NCI-H510A (cell line): ENCODE measurements around the gene AK2.
"Not testable (repeated sequence)": the region's sequence is repeated elsewhere in the genome, so short reads cannot be mapped to it uniquely, and the experiment has no call there.

Source experiments
- DNase-seq: peaks from one replicate; lab custom pipeline; 2025; lab: John Stamatoyannopoulos, UW

The AK2 gene

DNA sequence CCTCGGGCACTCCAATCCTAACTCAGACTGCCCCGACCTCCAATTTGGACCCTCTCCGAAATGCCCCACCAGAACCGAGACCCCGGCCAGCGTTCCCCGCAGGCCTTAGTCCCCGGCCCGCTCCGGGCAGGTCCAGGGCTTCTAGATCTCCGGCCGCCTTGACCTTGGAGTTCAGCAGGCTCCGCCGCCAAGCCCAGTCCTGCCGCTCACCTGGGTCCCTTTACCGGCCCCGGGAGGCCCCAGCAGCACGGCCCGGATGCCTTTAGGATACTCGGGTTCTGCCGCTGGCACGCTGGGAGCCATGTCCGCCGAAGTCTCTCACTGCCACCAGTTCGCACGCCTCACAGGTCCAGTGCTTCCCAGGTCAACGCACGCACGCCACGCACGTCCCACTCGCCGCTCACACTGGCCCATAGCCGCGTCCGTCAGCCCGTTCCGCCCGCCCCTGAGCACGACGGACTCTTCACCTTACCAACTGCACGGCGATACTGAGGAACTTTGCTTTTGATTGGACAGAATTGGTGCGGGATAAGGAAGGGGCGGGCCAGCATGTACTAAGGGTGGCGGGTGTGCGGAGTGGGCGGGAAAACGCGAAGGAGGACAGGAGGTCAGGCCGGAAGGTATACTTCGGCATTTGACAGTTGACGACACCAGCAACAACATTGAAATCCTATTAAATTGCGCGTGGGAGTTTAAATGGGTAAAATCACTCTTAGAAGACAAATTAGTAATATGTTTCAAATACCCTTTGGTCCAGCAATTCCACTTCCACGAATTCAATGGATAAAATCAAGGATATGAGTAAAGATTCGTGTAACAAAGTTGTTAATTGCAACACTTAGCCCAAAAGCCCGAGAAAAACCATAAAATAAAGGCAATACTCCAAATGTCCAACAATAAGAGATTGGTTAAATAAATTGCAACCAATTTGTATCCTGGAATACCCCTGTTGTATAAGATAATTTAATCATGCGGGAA, at the start of gene AK2:
Gene AK2 (minus strand): TSS at position 358 of the 978 bp plus-strand sequence. CDS start 55 bp downstream, at position 303.
- DNase-seq = peak; percentile 99

DNA sequence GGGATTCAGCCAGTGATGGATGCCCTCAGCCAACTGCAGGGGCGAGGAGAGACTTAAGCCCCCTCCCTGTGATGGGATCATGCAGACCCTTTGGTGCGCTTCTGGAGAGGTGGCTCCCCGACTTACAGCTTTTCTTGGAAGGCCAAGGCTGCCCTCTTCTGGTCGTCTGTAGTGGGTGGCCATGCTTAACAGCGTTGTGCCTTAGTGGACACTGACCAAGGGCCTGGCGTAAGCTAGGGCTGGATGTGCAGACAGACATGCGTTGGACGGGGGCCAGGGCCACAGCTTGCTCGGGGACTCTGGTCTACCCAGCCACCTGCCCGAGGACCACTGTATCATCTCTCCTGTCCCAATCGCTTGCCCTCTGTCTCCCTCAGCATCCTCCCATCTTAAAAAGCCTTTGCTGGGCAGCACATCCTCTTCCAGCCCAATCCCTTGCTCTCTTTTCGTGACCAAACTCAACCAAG, 49.7 kb upstream of the AK2 start:
- DNase-seq = peak; percentile 64

GRCh38 chr1:33085332-33085731, 48.6 kb upstream of the AK2 start:
- DNase-seq = no peak

- no peak for DNase-seq
Observed at GRCh38 chr1:33082575-33083108, 46.0 kb upstream of the AK2 start.

DNA sequence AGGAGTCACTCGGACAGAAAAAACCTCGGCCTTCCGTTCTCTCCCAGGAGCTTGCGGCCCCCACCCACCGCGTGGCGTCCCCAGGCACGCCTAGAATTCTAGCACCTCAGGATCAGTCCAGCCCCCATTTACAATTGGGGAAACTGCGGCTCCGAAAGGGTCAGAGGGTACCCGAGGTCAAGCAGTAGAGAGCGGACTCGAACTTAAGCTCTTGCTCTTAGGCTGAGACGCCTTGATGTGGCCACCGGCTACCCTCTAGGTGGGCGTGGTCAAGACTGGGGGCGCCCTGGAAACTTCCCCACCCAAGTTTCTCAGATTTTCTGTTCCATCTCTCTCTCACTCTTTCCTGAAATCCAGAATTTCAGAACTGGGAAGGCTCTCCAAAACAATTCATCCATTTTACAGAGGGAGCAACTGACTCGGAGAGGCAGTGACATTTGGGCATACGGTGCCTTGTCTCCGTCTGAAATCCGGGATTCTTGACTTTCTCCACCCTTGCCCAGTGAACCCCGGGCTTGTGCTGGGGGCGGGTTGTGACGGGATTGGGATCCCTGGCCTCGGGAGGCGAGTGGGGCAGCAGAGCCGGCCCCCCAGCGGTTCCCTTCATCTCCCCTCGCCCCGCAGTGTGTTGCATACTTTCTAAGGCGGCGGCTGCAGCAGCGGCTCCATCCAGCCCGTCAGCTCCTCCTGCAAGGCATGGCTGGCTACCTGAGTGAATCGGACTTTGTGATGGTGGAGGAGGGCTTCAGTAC, 45.0 kb upstream of the AK2 start:
- DNase-seq = no peak

DNA sequence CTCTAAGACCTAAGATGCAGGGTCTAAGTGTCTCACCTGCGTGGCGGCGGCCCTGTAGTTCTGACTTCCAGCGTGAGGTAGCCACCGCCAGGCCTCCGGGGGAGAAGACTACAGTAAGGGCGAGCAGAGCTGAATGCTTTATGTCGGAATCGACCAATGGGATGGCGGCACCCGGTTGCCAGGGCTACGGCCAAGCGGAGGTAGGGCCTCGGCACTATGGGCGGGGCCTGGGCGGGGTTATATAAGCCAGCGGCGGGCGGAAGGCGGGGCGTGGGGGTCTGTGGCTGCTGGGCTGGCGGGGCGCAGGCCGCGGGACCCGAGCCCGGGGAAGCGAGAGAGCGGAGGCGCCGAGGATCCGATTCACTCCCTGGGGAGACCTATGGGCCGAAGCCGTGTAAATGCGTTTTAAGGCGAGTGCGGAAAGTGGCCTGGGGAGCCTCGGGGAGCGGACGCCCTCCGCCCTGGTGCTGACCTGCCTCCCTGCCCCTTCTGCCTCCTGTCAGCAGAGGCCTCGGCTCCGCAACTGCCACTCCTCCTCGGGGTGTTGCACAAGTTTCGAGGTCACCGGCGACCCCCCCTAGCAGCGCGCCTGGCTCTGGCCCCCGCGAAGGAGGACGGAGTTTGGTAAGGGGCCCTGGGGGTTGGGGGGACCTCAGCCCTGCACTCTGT, 44.3 kb upstream of the AK2 start, which contains the start of gene AZIN2:
Gene AZIN2 (plus strand): TSS at position 269 of the 669 bp plus-strand sequence. CDS start 1,097 bp downstream, outside the sequence.
- DNase-seq = peak; percentile 96

DNA sequence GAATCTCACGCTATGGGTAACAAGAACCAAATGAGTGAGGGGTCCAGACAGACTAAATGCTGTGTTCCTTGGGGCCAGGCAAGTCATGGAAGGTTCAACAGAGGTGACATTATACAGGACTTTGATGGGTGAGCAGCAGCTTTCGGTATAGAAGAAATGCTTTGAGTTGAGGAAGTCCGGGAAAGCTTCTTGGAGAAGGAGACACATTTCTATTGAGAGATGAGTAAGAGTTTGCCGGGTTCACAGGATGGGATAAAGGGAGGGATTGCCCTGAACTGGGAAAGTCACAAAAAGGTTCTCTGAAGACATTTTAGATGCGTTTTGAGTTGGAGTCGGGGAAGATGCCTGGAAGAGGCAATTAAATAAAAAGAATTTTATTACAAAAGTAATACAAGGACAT, 43.7 kb upstream of the AK2 start:
- no peak for DNase-seq

DNA sequence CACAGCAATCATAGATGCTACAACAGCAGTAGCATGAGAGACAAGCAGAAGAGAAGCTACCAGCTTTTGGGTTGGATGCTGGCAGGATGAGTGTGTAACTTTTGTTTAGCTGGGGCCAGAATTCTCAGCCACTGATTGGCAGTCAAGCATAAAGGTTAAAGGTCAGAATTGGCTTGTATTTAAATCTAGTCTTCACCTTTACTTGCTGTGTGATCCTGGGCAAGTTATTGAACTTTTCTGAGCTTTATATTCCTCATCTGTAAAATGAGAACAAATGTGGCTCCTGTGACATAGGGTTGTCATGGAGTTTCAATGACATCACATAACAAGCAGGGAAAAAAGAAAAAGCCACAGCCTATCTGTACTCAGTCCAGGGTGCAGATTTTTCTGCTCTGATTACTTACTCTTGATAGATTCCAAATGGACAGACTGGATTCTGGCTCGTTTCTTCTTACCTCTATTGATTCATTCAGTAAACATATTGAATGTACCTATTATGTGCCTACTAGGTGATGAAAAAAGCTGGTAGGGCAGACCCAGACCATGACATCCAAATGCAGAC, 41.4 kb upstream of the AK2 start:
- DNase-seq = no peak

DNA sequence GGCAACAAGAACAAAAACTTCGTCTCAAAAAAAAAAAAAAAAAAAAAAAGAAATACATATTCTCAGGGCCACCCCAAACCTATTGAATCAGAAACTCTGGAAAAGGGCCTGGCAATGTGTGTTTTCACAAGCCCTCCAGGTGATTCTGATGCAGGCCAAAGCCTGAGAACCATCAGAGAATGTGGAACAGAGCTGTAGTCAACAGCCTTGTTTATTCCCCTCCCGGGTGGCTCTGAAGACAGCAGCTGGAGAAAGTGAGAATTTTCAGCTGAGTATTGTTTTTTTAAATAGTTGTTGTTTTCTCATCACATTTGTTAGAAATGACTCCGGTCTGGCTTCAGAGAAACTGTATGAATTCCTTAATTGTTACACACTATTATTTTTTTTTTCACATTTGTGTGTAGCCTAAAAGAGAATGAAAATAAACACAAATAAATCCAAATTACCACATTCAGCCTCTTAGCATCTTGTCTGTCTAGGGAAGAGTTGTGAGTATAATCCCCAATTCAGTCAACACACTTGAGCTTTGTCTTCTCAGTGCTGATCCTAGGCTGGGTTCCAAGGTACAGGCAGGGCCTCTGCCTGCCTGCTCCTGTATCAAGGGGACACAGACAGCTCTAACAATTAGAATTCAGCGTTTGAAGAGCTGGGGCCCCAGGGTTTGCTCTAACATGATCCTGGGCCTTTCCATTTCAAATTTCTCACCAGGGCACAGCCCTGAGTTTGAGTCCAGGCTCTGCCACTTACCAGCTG, 37.7 kb upstream of the AK2 start:
- no peak for DNase-seq

- no peak for DNase-seq
Observed at GRCh38 chr1:33072707-33073106, 36.0 kb upstream of the AK2 start.

- DNase-seq = no peak
Observed at GRCh38 chr1:33070628-33071027, 33.9 kb upstream of the AK2 start.

- DNase-seq = not testable (repeated sequence)
Observed at GRCh38 chr1:33068108-33068507, 31.4 kb upstream of the AK2 start.

GRCh38 chr1:33066477-33066876, 29.8 kb upstream of the AK2 start:
- DNase-seq = not testable (repeated sequence)

DNA sequence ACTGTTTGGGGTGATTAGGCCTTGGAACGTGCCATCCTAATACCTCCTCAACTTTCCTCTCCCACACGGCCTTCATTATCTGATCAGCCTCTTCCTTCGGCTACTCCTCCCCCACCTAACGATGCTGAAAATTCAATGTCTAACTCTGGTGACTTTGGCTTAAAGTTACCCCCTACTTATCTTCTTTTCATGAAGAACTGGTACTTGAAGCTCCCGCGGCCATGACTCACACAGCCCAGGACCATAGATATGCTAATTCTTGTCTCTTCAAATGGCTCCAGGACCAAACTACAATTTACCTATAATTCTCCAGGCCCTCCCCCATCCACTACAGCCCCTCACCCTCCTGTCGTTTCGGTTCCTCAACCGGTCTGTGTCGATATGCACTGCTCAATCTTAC, 28.6 kb upstream of the AK2 start:
- DNase-seq = no peak

GRCh38 chr1:33064284-33064683, 27.6 kb upstream of the AK2 start:
- DNase-seq = not testable (repeated sequence)

- DNase-seq = no peak
Observed at GRCh38 chr1:33061834-33062233, 25.2 kb upstream of the AK2 start.

- DNase-seq = no peak
Observed at GRCh38 chr1:33060579-33061083, 23.9 kb upstream of the AK2 start.

DNA sequence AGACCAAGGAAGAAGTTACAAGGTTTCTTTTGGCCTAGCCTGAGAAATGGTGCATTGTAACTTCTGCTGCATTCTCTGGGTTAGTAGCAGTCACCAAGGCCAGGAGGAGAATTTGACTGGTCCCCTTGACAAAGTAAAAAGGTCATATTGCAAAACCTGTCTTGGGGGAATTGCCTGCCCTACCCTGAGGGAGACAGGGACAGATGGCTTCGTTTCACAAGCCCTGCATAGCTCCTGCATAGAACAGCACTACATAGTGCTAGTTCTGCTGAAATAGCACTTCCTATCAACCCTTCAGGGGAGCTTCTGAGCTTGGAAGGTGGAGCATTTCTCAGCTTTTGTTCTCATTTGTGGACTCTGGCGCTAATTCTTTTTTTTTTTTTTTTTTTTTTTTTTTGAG, 20.4 kb upstream of the AK2 start:
- no peak for DNase-seq

- no peak for DNase-seq
Observed at GRCh38 chr1:33056426-33056825, 19.7 kb upstream of the AK2 start.

DNA sequence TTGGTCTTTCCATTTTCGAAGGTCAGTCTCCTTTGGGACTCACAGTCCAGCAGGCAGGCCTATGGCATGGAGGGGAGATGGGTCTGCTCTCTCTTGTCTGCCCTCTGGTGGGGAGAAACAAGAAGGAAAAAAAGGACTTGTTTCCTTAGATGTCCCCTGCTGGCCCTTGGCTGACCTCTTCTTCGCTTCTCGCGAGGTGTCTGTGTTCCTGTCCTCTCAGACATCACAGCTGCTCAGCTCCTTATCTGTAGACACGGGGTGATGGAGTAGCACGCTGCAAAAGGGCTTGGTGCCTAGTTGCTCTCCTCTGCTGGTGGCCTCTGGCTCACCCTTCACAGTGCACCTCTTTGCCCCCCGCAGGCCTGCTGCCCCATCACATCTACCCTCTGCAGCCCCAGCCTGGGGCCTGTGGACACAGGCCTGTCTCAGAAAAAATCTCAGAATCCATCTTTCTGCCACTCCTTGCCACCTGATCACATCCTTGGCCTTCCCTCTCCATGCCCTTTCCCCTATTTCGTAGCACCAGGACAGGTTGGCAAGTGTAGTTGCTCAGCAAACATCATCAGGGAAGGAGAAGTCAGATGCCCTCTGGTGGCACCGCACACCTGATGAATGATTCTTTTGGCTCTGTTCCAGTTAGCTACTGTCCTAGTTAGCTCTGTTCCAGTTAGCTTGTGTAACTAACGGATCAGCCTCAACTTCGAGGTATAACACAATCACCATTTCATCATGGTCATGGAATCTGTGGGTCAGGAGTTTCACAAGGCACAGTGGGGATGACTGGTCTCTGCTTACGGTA, 18.7 kb upstream of the AK2 start:
- DNase-seq = peak; percentile 65
